ENCODE measurements around the gene PGM3.

The PGM3 gene

DNA sequence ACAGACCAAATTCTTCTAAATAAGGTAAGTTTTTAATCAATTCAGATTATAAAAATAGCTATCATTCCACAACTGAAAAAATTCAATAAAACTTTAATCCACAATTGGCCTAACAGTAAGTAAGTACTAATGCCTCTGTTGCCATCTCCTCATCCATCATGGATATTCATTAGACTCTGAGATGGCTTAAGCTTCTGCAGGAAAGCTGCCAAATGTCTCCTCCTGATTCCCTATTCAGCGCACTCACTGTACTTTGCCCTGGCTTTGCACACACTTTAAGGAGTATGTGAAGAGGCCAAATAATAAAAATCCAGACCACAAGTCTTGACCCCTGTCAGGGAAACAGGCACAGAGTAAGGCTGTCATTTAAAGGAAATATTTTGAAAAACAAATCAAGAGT, 23.6 kb downstream of the PGM3 start:
- H2AFZ ChIP-seq (ENCODE audit: low read depth, low read length): no peak overlapping the region
- no peak overlapping the region for H3K4me3 ChIP-seq (ENCODE audit: low read length)
- H3K4me1 ChIP-seq (ENCODE audit: insufficient read depth, low read length): no peaks in the 10 kb centered on the region
- no peaks in the 10 kb centered on the region for H3K9me3 ChIP-seq (ENCODE audit: low read length)
- peaks cover 89% of the 10 kb centered on the region for H3K36me3 ChIP-seq (ENCODE audit: insufficient read depth, low read length)
- H3K27me3 ChIP-seq (ENCODE audit: insufficient read depth, low read length): no peaks in the 10 kb centered on the region

DNA sequence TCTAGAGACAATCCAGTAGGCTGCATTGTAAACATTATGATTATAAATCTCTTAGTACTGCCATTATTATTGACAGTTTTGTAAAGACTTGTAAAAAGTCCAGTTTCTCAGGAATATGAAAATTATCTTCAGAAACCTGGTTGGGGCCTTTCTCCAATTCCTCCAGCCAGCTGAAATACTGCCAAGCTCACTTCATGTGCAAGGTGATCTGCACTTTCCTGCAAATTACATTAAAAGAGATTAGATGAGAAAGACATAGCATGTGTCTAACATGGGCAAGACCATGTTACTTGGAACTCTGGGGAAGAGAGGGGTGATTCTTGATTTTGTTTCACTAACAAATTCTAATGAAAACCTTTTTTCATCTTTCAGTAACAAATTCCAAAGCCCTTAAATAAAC, 24.0 kb downstream of the PGM3 start:
- Histone ChIP-seq H3K36me3 (ENCODE audit: insufficient read depth, low read length) (peaks cover 88% of the 10 kb centered on the region), H3K4me3 (ENCODE audit: low read length) (no peak overlapping the region), H3K9me3 (ENCODE audit: low read length) (no peaks in the 10 kb centered on the region), H3K27me3 (ENCODE audit: insufficient read depth, low read length) (no peaks in the 10 kb centered on the region), H2AFZ (ENCODE audit: low read depth, low read length) (no peak overlapping the region), H3K4me1 (ENCODE audit: insufficient read depth, low read length) (no peaks in the 10 kb centered on the region)

DNA sequence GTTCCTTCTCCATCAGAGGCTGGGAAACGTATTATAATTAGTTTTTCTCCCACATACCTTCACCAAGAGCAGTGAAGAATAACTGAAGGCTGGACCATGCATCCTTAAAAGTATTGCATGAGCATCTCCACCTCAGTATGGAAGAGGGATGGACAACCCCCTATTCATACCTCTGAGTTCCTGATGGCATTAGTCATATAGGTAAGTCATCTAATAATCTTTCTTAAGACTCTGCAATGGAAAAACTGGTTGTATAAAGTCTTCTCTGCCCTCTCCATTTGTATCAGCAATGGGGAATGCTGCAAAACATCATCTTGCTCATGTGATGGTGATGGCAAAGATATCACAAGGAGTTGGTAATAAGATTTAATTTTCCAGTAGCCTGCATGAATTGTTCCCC, 24.5 kb downstream of the PGM3 start:
- H3K27me3 ChIP-seq (ENCODE audit: insufficient read depth, low read length): no peaks in the 10 kb centered on the region
- H3K4me3 ChIP-seq (ENCODE audit: low read length): no peak overlapping the region
- H3K36me3 ChIP-seq (ENCODE audit: insufficient read depth, low read length): peaks cover 90% of the 10 kb centered on the region
- no peak overlapping the region for H2AFZ ChIP-seq (ENCODE audit: low read depth, low read length)
- H3K4me1 ChIP-seq (ENCODE audit: insufficient read depth, low read length): no peaks in the 10 kb centered on the region
- no peaks in the 10 kb centered on the region for H3K9me3 ChIP-seq (ENCODE audit: low read length)

DNA sequence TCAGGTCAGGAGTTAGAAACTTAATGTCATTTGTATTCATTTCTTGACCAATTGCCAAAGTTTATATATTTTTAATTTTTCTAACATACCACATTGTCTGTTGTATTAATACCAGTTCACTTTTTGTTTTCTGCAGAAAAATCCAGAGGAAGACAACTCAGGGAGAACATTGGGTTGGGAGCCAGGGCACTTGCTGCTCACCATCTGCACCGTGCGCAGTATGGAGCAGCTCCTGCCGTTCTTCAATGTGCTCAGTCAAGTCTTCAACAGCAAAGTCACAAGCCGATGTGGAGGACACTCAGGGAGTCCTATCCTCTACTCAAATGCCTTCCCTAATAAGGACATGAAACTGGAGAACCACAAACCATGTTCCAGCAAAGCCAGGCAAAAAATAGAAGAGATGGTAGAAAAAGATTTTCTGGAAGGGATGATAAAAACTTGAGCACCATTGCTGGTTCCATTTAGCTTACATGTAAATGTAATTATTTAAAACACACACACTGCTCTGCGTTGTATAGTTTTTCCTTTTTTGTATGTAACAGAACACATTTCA, 25.3 kb downstream of the PGM3 start:
- Histone ChIP-seq H3K9me3 (ENCODE audit: low read length) (no peaks in the 10 kb centered on the region), H3K4me3 (ENCODE audit: low read length) (no peak overlapping the region), H3K4me1 (ENCODE audit: insufficient read depth, low read length) (no peaks in the 10 kb centered on the region), H3K36me3 (ENCODE audit: insufficient read depth, low read length) (peaks cover 86% of the 10 kb centered on the region), H3K27me3 (ENCODE audit: insufficient read depth, low read length) (no peaks in the 10 kb centered on the region), H2AFZ (ENCODE audit: low read depth, low read length) (no peak overlapping the region)

DNA sequence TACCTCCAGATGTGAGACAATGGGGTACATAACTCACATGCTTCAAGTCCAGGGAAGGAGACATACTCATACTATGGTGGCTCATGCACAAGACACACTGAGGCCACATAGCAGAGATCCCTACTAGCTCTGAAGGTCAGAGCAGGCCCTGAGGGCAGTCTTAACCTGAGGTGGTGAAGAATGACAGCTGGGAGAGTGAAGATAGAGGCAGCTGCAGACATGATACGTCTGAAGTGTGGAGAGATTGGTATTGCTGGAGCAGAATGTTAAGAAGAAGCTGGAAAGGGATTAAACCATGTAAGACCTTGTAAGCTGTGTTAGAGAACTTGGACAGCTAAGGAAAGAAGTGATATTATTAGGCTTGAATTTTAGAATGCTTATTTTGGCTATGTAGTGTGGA, 32.9 kb downstream of the PGM3 start:
- Histone ChIP-seq H3K27me3 (ENCODE audit: insufficient read depth, low read length) (no peaks in the 10 kb centered on the region), H3K4me3 (ENCODE audit: low read length) (no peak overlapping the region), H3K9me3 (ENCODE audit: low read length) (no peaks in the 10 kb centered on the region), H2AFZ (ENCODE audit: low read depth, low read length) (no peak overlapping the region), H3K4me1 (ENCODE audit: insufficient read depth, low read length) (peaks cover under 1% of the 10 kb centered on the region), H3K36me3 (ENCODE audit: insufficient read depth, low read length) (peaks cover 50% of the 10 kb centered on the region)

DNA sequence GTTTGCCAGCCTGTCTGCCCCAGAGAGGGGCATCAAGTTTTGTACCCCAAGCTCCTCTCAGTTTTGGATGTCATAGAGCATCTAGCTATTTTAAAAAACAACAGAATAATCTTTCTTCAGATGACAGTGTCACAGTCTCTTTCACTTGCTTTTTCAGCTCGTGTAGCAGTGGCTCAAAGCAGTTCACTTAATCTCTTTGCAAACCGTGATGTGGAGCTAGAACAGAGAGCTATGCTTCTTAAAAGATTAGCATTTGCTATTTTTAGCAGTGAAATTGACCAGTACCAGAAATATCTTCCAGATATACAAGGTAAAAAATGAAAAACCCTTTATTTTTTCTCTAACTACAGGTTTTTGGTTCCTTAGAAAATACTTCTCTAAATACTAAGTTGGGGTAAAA, 37.3 kb downstream of the PGM3 start:
- Histone ChIP-seq H3K4me3 (ENCODE audit: low read length) (no peak overlapping the region), H2AFZ (ENCODE audit: low read depth, low read length) (no peak overlapping the region), H3K4me1 (ENCODE audit: insufficient read depth, low read length) (peaks cover 17% of the 10 kb centered on the region), H3K27me3 (ENCODE audit: insufficient read depth, low read length) (no peaks in the 10 kb centered on the region), H3K36me3 (ENCODE audit: insufficient read depth, low read length) (peaks cover 32% of the 10 kb centered on the region), H3K9me3 (ENCODE audit: low read length) (no peaks in the 10 kb centered on the region)

DNA sequence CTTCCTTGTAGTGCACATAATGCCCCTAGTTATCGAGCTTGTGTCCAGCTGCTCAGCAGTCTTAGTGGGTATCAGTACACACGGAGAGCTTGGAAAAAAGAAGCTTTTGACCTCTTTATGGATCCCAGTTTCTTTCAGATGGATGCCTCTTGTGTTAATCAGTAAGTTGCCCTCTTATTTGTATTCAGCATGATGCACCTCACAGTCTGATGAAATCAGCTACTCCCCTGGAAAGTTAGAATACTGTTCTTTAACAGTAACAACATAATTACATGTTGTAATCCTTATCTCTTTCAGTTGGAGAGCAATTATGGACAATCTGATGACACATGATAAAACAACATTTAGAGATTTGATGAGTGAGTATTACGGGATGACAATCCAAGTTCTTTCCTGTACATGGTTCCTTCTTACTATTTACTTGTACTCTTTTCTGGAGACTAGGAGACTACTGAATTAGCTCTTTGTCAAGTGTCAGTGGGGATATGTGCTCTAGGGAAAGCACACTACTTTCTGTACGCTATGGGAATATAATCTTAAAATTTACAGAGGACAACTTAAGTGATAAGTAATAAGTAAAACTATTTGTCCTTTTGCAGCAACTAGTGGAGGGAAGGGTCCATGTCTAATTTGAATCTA, 39.1 kb downstream of the PGM3 start:
- Histone ChIP-seq H3K4me3 (ENCODE audit: low read length) (no peak overlapping the region), H3K9me3 (ENCODE audit: low read length) (no peaks in the 10 kb centered on the region), H3K36me3 (ENCODE audit: insufficient read depth, low read length) (peaks cover 21% of the 10 kb centered on the region), H3K27me3 (ENCODE audit: insufficient read depth, low read length) (no peaks in the 10 kb centered on the region), H2AFZ (ENCODE audit: low read depth, low read length) (no peak overlapping the region), H3K4me1 (ENCODE audit: insufficient read depth, low read length) (peaks cover 17% of the 10 kb centered on the region)

DNA sequence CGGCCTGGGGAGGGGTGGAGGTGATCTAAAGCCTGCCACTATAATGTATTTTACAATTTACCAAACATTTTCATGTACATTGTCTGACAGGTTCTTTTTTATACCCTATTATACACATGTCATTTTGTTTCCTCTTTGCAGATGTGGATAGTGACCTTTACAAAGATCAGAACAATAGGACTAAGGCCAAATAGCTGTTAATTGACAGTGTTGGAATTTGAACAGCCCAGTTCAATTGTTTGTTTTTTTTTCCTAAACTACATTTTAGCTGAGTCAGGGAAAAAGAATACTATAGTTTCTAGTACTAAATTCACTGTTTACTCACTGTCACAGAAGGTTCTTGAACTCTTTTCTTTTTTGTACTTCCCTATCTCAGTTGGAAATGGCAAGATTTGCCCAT, 40.2 kb downstream of the PGM3 start:
- Histone ChIP-seq H3K4me3 (ENCODE audit: low read length) (no peak overlapping the region), H3K4me1 (ENCODE audit: insufficient read depth, low read length) (peaks cover 17% of the 10 kb centered on the region), H3K9me3 (ENCODE audit: low read length) (no peaks in the 10 kb centered on the region), H3K36me3 (ENCODE audit: insufficient read depth, low read length) (peaks cover 21% of the 10 kb centered on the region), H2AFZ (ENCODE audit: low read depth, low read length) (no peak overlapping the region), H3K27me3 (ENCODE audit: insufficient read depth, low read length) (no peaks in the 10 kb centered on the region)

DNA sequence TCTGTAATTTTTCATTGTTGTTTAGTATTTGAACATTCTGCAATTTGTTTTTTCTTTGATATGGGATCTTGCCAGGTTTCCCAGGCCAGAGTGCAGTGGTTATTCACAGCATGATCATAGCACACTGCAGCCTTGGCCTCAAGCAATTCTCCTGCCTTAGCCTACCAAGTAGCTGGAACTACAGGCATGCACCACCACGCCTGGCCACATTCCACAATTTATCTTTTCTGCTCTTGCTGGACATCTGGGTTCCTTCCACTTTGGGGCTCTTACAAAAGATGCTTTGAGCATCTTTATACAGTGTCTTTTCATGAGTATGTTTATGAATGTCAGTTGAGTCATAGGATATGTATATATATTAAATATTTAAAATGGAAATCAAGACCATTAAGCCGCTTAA, 42.0 kb downstream of the PGM3 start:
- Histone ChIP-seq H3K4me1 (ENCODE audit: insufficient read depth, low read length) (peaks cover 17% of the 10 kb centered on the region), H3K9me3 (ENCODE audit: low read length) (no peaks in the 10 kb centered on the region), H2AFZ (ENCODE audit: low read depth, low read length) (no peak overlapping the region), H3K27me3 (ENCODE audit: insufficient read depth, low read length) (no peaks in the 10 kb centered on the region), H3K4me3 (ENCODE audit: low read length) (no peak overlapping the region), H3K36me3 (ENCODE audit: insufficient read depth, low read length) (peaks cover 8% of the 10 kb centered on the region)

DNA sequence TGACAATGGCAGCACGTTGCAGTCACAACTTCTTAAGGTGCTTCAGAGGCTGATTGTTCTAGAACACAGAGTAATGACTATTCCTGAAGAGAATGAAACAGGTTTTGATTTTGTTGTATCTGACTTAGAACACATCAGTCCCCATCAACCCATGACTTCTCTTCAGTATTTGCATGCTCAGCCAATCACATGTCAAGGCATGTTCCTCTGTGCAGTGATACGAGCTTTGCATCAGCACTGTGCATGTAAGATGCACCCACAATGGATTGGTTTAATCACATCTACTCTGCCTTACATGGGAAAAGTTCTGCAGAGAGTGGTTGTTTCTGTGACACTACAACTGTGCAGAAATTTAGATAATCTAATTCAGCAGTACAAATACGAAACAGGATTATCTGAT, 54.3 kb downstream of the PGM3 start:
- Histone ChIP-seq H3K36me3 (ENCODE audit: insufficient read depth, low read length) (peaks cover 49% of the 10 kb centered on the region), H3K9me3 (ENCODE audit: low read length) (no peaks in the 10 kb centered on the region), H3K27me3 (ENCODE audit: insufficient read depth, low read length) (no peaks in the 10 kb centered on the region), H2AFZ (ENCODE audit: low read depth, low read length) (no peak overlapping the region), H3K4me1 (ENCODE audit: insufficient read depth, low read length) (no peaks in the 10 kb centered on the region), H3K4me3 (ENCODE audit: low read length) (no peak overlapping the region)

DNA sequence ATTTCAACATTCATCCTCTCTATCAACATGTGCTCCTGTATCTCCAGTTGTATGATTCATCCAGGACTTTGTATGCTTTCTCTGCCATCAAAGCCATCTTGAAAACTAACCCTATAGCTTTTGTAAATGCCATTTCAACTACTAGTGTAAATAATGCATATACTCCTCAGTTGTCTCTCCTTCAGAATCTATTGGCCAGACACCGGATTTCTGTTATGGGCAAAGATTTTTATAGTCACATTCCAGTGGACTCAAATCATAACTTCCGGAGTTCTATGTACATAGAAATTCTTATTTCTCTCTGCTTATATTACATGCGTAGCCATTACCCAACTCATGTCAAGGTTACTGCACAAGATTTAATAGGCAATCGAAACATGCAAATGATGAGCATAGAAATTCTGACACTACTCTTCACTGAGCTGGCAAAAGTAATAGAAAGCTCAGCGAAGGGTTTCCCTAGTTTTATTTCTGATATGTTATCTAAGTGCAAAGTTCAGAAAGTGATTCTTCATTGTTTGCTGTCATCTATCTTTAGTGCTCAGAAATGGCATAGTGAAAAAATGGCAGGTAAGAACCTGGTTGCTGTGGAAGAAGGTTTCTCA, 54.8 kb downstream of the PGM3 start:
- Histone ChIP-seq H2AFZ (ENCODE audit: low read depth, low read length) (no peak overlapping the region), H3K27me3 (ENCODE audit: insufficient read depth, low read length) (no peaks in the 10 kb centered on the region), H3K4me1 (ENCODE audit: insufficient read depth, low read length) (no peaks in the 10 kb centered on the region), H3K36me3 (ENCODE audit: insufficient read depth, low read length) (peaks cover 47% of the 10 kb centered on the region), H3K4me3 (ENCODE audit: low read length) (no peak overlapping the region), H3K9me3 (ENCODE audit: low read length) (no peaks in the 10 kb centered on the region)

DNA sequence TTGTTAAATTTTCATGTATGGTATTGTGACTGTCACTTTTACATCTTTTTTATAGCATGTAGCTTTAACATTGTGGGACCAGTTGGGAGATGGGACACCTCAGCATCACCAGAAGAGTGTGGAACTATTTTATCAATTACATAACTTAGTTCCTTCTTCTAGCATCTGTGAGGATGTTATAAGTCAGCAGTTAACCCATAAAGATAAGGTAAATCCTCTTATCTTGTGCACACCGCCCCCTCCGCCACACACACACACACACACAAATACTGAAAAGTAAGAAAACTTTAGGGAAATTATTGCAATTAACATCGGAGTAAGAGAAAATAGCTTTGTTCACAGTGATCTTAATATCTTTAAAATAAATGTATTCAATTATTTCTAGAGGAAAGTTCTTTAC, 60.9 kb downstream of the PGM3 start:
- H3K4me1 ChIP-seq (ENCODE audit: insufficient read depth, low read length): no peaks in the 10 kb centered on the region
- no peak overlapping the region for H2AFZ ChIP-seq (ENCODE audit: low read depth, low read length)
- no peaks in the 10 kb centered on the region for H3K27me3 ChIP-seq (ENCODE audit: insufficient read depth, low read length)
- no peak overlapping the region for H3K4me3 ChIP-seq (ENCODE audit: low read length)
- peaks cover 50% of the 10 kb centered on the region for H3K36me3 ChIP-seq (ENCODE audit: insufficient read depth, low read length)
- no peaks in the 10 kb centered on the region for H3K9me3 ChIP-seq (ENCODE audit: low read length)

DNA sequence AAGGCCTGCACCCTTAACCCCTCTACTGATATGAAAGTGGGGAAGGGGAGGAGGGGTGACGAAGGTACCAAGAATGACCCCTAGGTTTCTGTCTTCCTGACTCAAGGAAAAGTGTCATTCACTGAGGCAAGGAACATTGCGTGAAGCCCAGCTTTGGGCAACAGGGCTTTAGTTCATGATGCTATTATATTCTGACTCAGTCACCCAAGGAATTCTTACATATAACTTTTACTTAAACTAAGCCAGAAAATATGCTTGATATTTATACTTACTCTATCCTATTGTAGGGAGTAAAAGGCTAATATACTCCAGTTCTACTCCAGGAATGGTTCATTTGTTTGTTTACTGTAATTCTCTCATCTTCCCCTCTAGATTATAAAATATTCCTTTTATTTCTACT, 65.1 kb downstream of the PGM3 start:
- H3K9me3 ChIP-seq (ENCODE audit: low read length): no peaks in the 10 kb centered on the region
- H3K4me3 ChIP-seq (ENCODE audit: low read length): no peak overlapping the region
- no peaks in the 10 kb centered on the region for H3K4me1 ChIP-seq (ENCODE audit: insufficient read depth, low read length)
- H3K36me3 ChIP-seq (ENCODE audit: insufficient read depth, low read length): peaks cover 63% of the 10 kb centered on the region
- no peaks in the 10 kb centered on the region for H3K27me3 ChIP-seq (ENCODE audit: insufficient read depth, low read length)
- H2AFZ ChIP-seq (ENCODE audit: low read depth, low read length): no peak overlapping the region

DNA sequence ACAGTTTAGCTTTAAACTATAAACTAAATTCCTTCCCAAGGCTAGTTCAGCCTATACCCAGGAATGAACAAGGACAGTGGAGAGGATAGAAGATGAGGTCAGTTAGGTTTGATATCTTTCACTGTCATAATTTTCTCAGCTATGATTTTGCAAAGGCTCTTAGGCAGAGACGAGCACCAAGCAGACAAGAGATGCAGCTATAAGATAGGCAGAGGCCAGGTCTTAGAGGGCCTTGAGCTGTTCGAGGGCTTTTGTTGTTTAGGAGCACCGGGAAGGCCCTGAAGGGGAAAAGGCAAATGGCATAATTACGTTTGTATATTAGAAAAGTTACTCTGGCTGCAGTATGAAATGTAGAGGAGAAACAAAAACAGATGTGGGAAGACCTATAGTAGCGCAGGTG, 65.8 kb downstream of the PGM3 start:
- no peak overlapping the region for H2AFZ ChIP-seq (ENCODE audit: low read depth, low read length)
- no peaks in the 10 kb centered on the region for H3K4me1 ChIP-seq (ENCODE audit: insufficient read depth, low read length)
- no peaks in the 10 kb centered on the region for H3K9me3 ChIP-seq (ENCODE audit: low read length)
- peaks cover 68% of the 10 kb centered on the region for H3K36me3 ChIP-seq (ENCODE audit: insufficient read depth, low read length)
- H3K4me3 ChIP-seq (ENCODE audit: low read length): no peak overlapping the region
- H3K27me3 ChIP-seq (ENCODE audit: insufficient read depth, low read length): no peaks in the 10 kb centered on the region
